K562 (cell line): ENCODE results near the gene MLANA. TPM values are rescaled to one million over a fixed set of nuclear protein-coding genes. Genes with fewer than 3 reads are reported as not detected.

Experiments
- AFF4 ChIP-seq: sonication (generic); formaldehyde crosslinking; IDR thresholded peaks from 2 replicates; pipeline ENCODE4 v1.8.0; 2023; ENCODE audit warnings: mild to moderate bottlenecking, missing genetic modification reagents
- CTCF ChIP-seq, 3 experiments: IDR thresholded peaks in 2 of 3; conservative IDR thresholded peaks in 1 of 3; 2 replicates each; pipeline ENCODE4 v1.5.1; 2011 to 2012; ENCODE audit warnings: low read length in 3 of 3, mild to moderate bottlenecking in 3 of 3, control low read depth in 2 of 3, improper control_type of control experiment in 1 of 3, inconsistent platforms in 1 of 3, low read depth in 1 of 3, mixed read lengths in 1 of 3, moderate library complexity in 1 of 3; ENCODE audit not compliant: insufficient read depth in 2 of 3
- EP400 ChIP-seq: fragments of 450-650 bp; IDR thresholded peaks from 2 replicates; pipeline ENCODE4 v1.6.1; 2017; ENCODE audit warnings: antibody characterized with exemption, mild to moderate bottlenecking, moderate library complexity
- MYC ChIP-seq, 2 experiments: fragments of 250-450 bp in 1 of 2; sonication (Bioruptor Pico) in 1 of 2; IDR thresholded peaks; 2 replicates each; pipeline versions ENCODE4 v1.5.1 to v1.6.1; 2012 to 2021; ENCODE audit warnings: low read depth in 2 of 2, borderline replicate concordance in 1 of 2, improper control_type of control experiment in 1 of 2, low read length in 1 of 2, mild to moderate bottlenecking in 1 of 2, moderate library complexity in 1 of 2
- NR4A1 ChIP-seq, 2 experiments: fragments of 250-450 bp in 1 of 2; fragments of 450-650 bp in 1 of 2; sonication (Bioruptor Pico) in 1 of 2; IDR thresholded peaks; 2 replicates each; pipeline versions ENCODE4 v1.4.0 to v1.6.1; 2016 to 2020; ENCODE audit warnings: mild to moderate bottlenecking in 2 of 2, missing compliant biosample characterization in 1 of 2, missing genetic modification characterization in 1 of 2, moderate library complexity in 1 of 2
- REST ChIP-seq, 2 experiments: fragments of 450-650 bp; formaldehyde crosslinking in 1 of 2; IDR thresholded peaks; 2 replicates each; pipeline versions ENCODE4 v1.4.0 to v1.6.1; 2014 to 2020; ENCODE audit warnings: mild to moderate bottlenecking in 2 of 2, borderline replicate concordance in 1 of 2, low read depth in 1 of 2
- TEAD4 ChIP-seq, 2 experiments: sonication (generic) in 1 of 2; formaldehyde crosslinking in 1 of 2; IDR thresholded peaks; 2 replicates each; pipeline versions ENCODE4 v1.6.1 to v1.8.0; 2012 to 2022; ENCODE audit warnings: borderline replicate concordance in 1 of 2, inconsistent platforms in 1 of 2, low read length in 1 of 2, mild to moderate bottlenecking in 1 of 2, missing genetic modification reagents in 1 of 2
- ZKSCAN8 ChIP-seq: fragments of 200-800 bp; sonication (Bioruptor generic); IDR thresholded peaks from 2 replicates; pipeline ENCODE4 v1.6.1; 2016; ENCODE audit warnings: missing genetic modification characterization, missing compliant biosample characterization
- ZNF668 ChIP-seq: fragments of 250-450 bp; sonication (Bioruptor Pico); IDR thresholded peaks from 2 replicates; pipeline ENCODE4 v1.8.0; 2022; ENCODE audit warnings: mild to moderate bottlenecking, inconsistent platforms
- polyA plus RNA-seq, 8 experiments: library from polyadenylated mRNA; depleted of rRNA in 4 of 8; stranded (reverse) in 5 of 8; unstranded in 3 of 8; fragments of >200 nt; fragmentation: Nextera tagmentation in 2 of 8; fragmentation: Illumina TruSeq in 1 of 8; extraction: Ambion mirVana in 2 of 8; extraction: Trizol in 1 of 8; gene quantifications; 2 replicates each; pipeline versions ENCODE4 v1.2.1 to v1.2.3, GENCODE V29; 2011 to 2014; ENCODE audit warnings: inconsistent platforms in 1 of 8, missing spikeins in 1 of 8
- total RNA-seq, 7 experiments: library from RNA; depleted of rRNA in 6 of 7; stranded (reverse); fragments of >200 nt in 6 of 7; fragmentation: Illumina TruSeq in 2 of 7; extraction: Trizol in 2 of 7; gene quantifications; 2 replicates each; pipeline versions ENCODE4 v1.2.1 to v1.2.3, GENCODE V29; 2011 to 2021; ENCODE audit warnings: low replicate concordance in 1 of 7

MLANA gene
- total and polyA plus RNA-seq, 9 of the 15 experiments (the other 6 are each of a cell fraction or from before 2014, with no cell fraction given), result not detected

- TF ChIP-seq MYC (IDR thresholded peaks at IDR 0.05; ENCODE audit: low read depth, low read length), result peak; percentile 68
- no peak for TF ChIP-seq MYC (CRISPR knock-in tag; IDR thresholded peaks at IDR 0.05; ENCODE audit: borderline replicate concordance, low read depth)
- TF ChIP-seq TEAD4 (IDR thresholded peaks at IDR 0.05; ENCODE audit: low read length), result 0 out of 2 replicates have a peak, but pooled peaks have one; percentile 10
- TF ChIP-seq TEAD4 (CRISPR knock-in tag; IDR thresholded peaks at IDR 0.05; ENCODE audit: borderline replicate concordance), result no peak
- no peak for TF ChIP-seq AFF4 (CRISPR knock-in tag)
- TF ChIP-seq REST (IDR thresholded peaks at IDR 0.05; ENCODE audit: borderline replicate concordance), result peak; percentile 29; the same call in 1 of the 2 replicates
- TF ChIP-seq REST (CRISPR knock-in tag; IDR thresholded peaks at IDR 0.05; ENCODE audit: low read depth), result no peak
- TF ChIP-seq EP400, result peak; percentile 21; the same call in 1 of the 2 replicates
- peak; percentile 80 to 91 (median 83) for TF ChIP-seq CTCF (IDR thresholded peaks at IDR 0.05 in 2 of 3, conservative IDR thresholded peaks at IDR 0.05 in 1 of 3; ENCODE audit: insufficient read depth in 2 of 3, low read depth in 1 of 3, low read length in 3 of 3)
- 0 out of 2 replicates have a peak, but pooled peaks have one; percentile 45 for TF ChIP-seq ZKSCAN8 (CRISPR knock-in tag)
- no peak for TF ChIP-seq NR4A1 (CRISPR knock-in tag; IDR thresholded peaks at IDR 0.05)
- peak; percentile 39; the same call in 1 of the 2 replicates for TF ChIP-seq NR4A1 (tag; IDR thresholded peaks at IDR 0.05)
- TF ChIP-seq ZNF668, result no peak
Measured at GRCh38 chr9:5869315-5870019, 21.2 kb upstream of the MLANA start (continued).
